PC-3 (cell line): Measurements from ENCODE around the gene AURKB. TPM values are rescaled to one million over a fixed set of nuclear protein-coding genes. Genes with fewer than 3 reads are reported as not detected.
A peak's percentile ranks its signal among the peaks of the same experiment; 100 is the strongest.

Source experiments
- ATAC-seq: fragments of 200-7000 bp; cut with Tn5 transposase; 2 replicates; pipeline ENCODE4 v1.9.1; 2020; ENCODE audit warnings: mild to moderate bottlenecking, moderate library complexity
- BruUV-seq: library from RNA; stranded (reverse); fragments of 400-500 nt; replicated peaks from 2 replicates; lab custom pipeline; 2021; lab: Mats Ljungman, UMichigan
- CTCF ChIA-PET: fragments of 300-600 bp; sonication (Branson Sonifier 250); formaldehyde crosslinking; loops from one replicate; lab custom pipeline; 2022; ENCODE audit warnings: antibody characterized with exemption; lab: Charles Lee
- POLR2A ChIA-PET: fragments of 300-600 bp; sonication (Branson Sonifier 250); formaldehyde crosslinking; loops from one replicate; lab custom pipeline; 2022; ENCODE audit warnings: antibody characterized with exemption; ENCODE audit not compliant: unreplicated experiment; lab: Charles Lee
- DNase-seq: peaks from one replicate; pipeline ENCODE4 v3.0.0-alpha.2; 2015
- H2AFZ ChIP-seq: fragments of 300-600 bp; sonication (generic); 2 replicates; pipeline ENCODE4 v1.6.0; 2016; ENCODE audit warnings: antibody characterized with exemption, low read length
- H3F3A ChIP-seq: fragments of 300-600 bp; sonication (generic); one replicate; pipeline ENCODE4 v1.6.0; 2017; ENCODE audit warnings: antibody characterized with exemption, low read length, control low read depth, mild to moderate bottlenecking; ENCODE audit not compliant: unreplicated experiment
- H3K27ac ChIP-seq: fragments of 300-600 bp; sonication (generic); 2 replicates; pipeline ENCODE4 v1.5.1; 2016; ENCODE audit warnings: mild to moderate bottlenecking, low read length
- H3K27me3 ChIP-seq: fragments of 300-600 bp; sonication (generic); 2 replicates; pipeline ENCODE4 v1.6.1; 2016; ENCODE audit warnings: low read length, mixed read lengths
- H3K36me3 ChIP-seq: fragments of 300-600 bp; sonication (generic); 2 replicates; pipeline ENCODE4 v1.6.1; 2016; ENCODE audit warnings: low read depth, mixed run types, low read length, mixed read lengths
- H3K4me1 ChIP-seq: fragments of 300-600 bp; sonication (generic); 2 replicates; pipeline ENCODE4 v1.5.1; 2016; ENCODE audit warnings: low read length; ENCODE audit not compliant: insufficient read depth
- H3K4me2 ChIP-seq: fragments of 300-600 bp; sonication (generic); 2 replicates; pipeline ENCODE4 v1.6.0; 2016; ENCODE audit warnings: low read length
- H3K4me3 ChIP-seq: fragments of 300-600 bp; sonication (generic); 2 replicates; pipeline ENCODE4 v1.5.1; 2016; ENCODE audit warnings: mild to moderate bottlenecking, low read length, mixed read lengths
- H3K79me2 ChIP-seq: fragments of 300-600 bp; sonication (generic); 2 replicates; pipeline ENCODE4 v1.6.1; 2017; ENCODE audit warnings: low read length, mixed read lengths
- H3K9ac ChIP-seq: fragments of 300-600 bp; sonication (generic); 2 replicates; pipeline ENCODE4 v1.6.0; 2016; ENCODE audit warnings: mild to moderate bottlenecking, low read length
- H3K9me2 ChIP-seq: fragments of 300-600 bp; sonication (generic); replicated peaks from 2 replicates; pipeline ENCODE4 v1.6.1; 2016; ENCODE audit warnings: mixed run types, low read length, mixed read lengths
- H3K9me3 ChIP-seq: fragments of 300-600 bp; sonication (generic); 2 replicates; pipeline ENCODE4 v1.6.1; 2016; ENCODE audit warnings: low read length, mixed read lengths
- H4K20me1 ChIP-seq: fragments of 300-600 bp; sonication (generic); 2 replicates; pipeline ENCODE4 v1.6.1; 2016; ENCODE audit warnings: low read length, mixed read lengths
- CTCF ChIP-seq: fragments of 300-600 bp; sonication (generic); conservative IDR thresholded peaks from 2 replicates; pipeline ENCODE4 v1.5.1; 2017; ENCODE audit warnings: antibody characterized with exemption, low read depth, mild to moderate bottlenecking, low read length
- EZH2 ChIP-seq: fragments of 300-600 bp; sonication (generic); IDR thresholded peaks from one replicate; pipeline ENCODE4 v1.6.1; 2017; ENCODE audit warnings: antibody characterized with exemption, mild to moderate bottlenecking, low read length; ENCODE audit not compliant: unreplicated experiment
- EZH2phosphoT487 ChIP-seq: fragments of 300-600 bp; sonication (generic); IDR thresholded peaks from 2 replicates; pipeline ENCODE4 v1.6.1; 2018; ENCODE audit warnings: mild to moderate bottlenecking, antibody characterized with exemption, low read length, borderline replicate concordance
- intact Hi-C: fragments of 100-400 bp; cut with micrococcal nuclease; formaldehyde crosslinking; loops from 2 replicates; pipeline ENCODE4 v1.9.0; 2023
- total RNA-seq: library from RNA; depleted of rRNA; stranded (reverse); fragments of >200 nt; gene quantifications from 2 replicates; pipeline ENCODE4 v1.2.3, GENCODE V29; 2014

AURKB gene
- total RNA-seq, 1 experiment from 2014 or later: 82.9 TPM

- peak overlapping the region; percentile 78 for H2AFZ ChIP-seq
- H3F3A ChIP-seq: no peaks in the 10 kb centered on the region
- peak overlapping the region; percentile 58 for H3K4me3 ChIP-seq
- ChIA-PET POLR2A (interaction anchor here (0.6 to 1.1 kb wide), 4 partner anchors 9 to 335 kb away, joined by 3 to 17 read pairs (median 8); no protein-coding TSS in a partner anchor), CTCF (no interaction called here)
- no peaks in the 10 kb centered on the region for H3K9me3 ChIP-seq
- H3K79me2 ChIP-seq: peaks cover 16% of the 10 kb centered on the region
- intact Hi-C loops: no loop called here
- no peak overlapping the region for H3K9ac ChIP-seq
- DNase-seq (no peak), ATAC-seq (no peak)
- H3K27me3 ChIP-seq: no peaks in the 10 kb centered on the region
- no peaks in the 10 kb centered on the region for H3K36me3 ChIP-seq
- H3K27ac ChIP-seq: no peak overlapping the region
- BruUV-seq: no TSS peak
- TF ChIP-seq CTCF: no peak
- TF ChIP-seq EZH2phosphoT487: no peak
- no peak for TF ChIP-seq EZH2
- peaks cover 19% of the 10 kb centered on the region for H3K4me1 ChIP-seq
- H3K4me2 ChIP-seq: peak overlapping the region; percentile 80
- no peaks in the 10 kb centered on the region for H4K20me1 ChIP-seq
- no peaks in the 10 kb centered on the region for H3K9me2 ChIP-seq
Measured at GRCh38 chr17:8190506-8190905, 19.9 kb downstream of the AURKB start.

GRCh38 chr17:8189711-8190477 is 20.5 kb downstream of the AURKB start, which contains the start of gene BORCS6:
Gene BORCS6 (minus strand): TSS chr17:8190180. CDS start chr17:8190140, 40 bp downstream.
- Histone ChIP-seq H3K9me2 (no peaks in the 10 kb centered on the region), H4K20me1 (no peaks in the 10 kb centered on the region), H3K27ac (peak within 1 kb of the TSS; percentile 58; the same call in 1 of the 2 replicates), H3K36me3 (no peaks in the 10 kb centered on the region), H3K9me3 (no peaks in the 10 kb centered on the region), H3F3A (no peaks in the 10 kb centered on the region), H2AFZ (peak within 1 kb of the TSS; percentile 78), H3K27me3 (no peaks in the 10 kb centered on the region), H3K4me2 (peak within 1 kb of the TSS; percentile 89), H3K4me3 (peak within 1 kb of the TSS; percentile 84), H3K4me1 (peaks cover 19% of the 10 kb centered on the region), H3K9ac (peak within 1 kb of the TSS; percentile 68), H3K79me2 (peaks cover 16% of the 10 kb centered on the region)
- ATAC-seq (peak; percentile 60), DNase-seq (peak; percentile 93)
- intact Hi-C loops: no loop called here
- BruUV-seq: TSS peak; percentile 62
- CTCF ChIA-PET: no interaction called here
- no peak for TF ChIP-seq EZH2
- peak; percentile 17; the same call in 1 of the 2 replicates for TF ChIP-seq CTCF
- POLR2A ChIA-PET: interaction anchor here (0.6 to 1.1 kb wide), 4 partner anchors 9 to 334 kb away, joined by 3 to 17 read pairs (median 8); no protein-coding TSS in a partner anchor
